ENCODE measurements around the gene THEMIS. TPM values are rescaled to one million over a fixed set of nuclear protein-coding genes. Genes with fewer than 3 reads are reported as not detected.

THEMIS gene
- total RNA-seq, 1 experiment from 2014 or later: 0.05 TPM

- Histone ChIP-seq H3K36me3 (ENCODE audit: control insufficient read depth, insufficient read depth, low read length) (no peaks in the 10 kb centered on the region), H3K4me1 (ENCODE audit: control insufficient read depth, insufficient read depth, low read length) (no peaks in the 10 kb centered on the region), H3K27ac (ENCODE audit: low read length) (no peak overlapping the region), H3K27me3 (ENCODE audit: control insufficient read depth, insufficient read depth, low read length) (no peaks in the 10 kb centered on the region), H3K9me3 (ENCODE audit: control insufficient read depth, insufficient read depth, low read depth, low read length) (no peaks in the 10 kb centered on the region), H3K4me3 (ENCODE audit: low read depth in 2 of 2, low read length in 2 of 2) (no peak overlapping the region)
- POLR2A ChIA-PET: no interaction called here
- ATAC-seq (no peak), DNase-seq (ENCODE audit: low read depth, low spot score) (no peak)
- no peak for TF ChIP-seq REST (IDR thresholded peaks at IDR 0.05; ENCODE audit: insufficient read depth in 1 of 2, low read depth in 2 of 2, low read length in 1 of 2)
- TF ChIP-seq SIN3A (IDR thresholded peaks at IDR 0.05; ENCODE audit: borderline replicate concordance, insufficient read depth, low read depth, low read length): no peak
- TF ChIP-seq CTCF (IDR thresholded peaks at IDR 0.05): no peak
- no peak for TF ChIP-seq POLR2AphosphoS5 (IDR thresholded peaks at IDR 0.05; ENCODE audit: low read depth, low read length)
- no peak for TF ChIP-seq TCF7L2 (IDR thresholded peaks at IDR 0.05; ENCODE audit: low read depth, low read length)
- intact Hi-C loops (cut with micrococcal nuclease; ENCODE audit: unreplicated experiment) (no loop called here), in situ Hi-C loops (cut with HindIII; ENCODE audit: low pct_unique_long_range_greater_than_20kb, low sequenced_read_pairs) (no loop called here)
- BruUV-seq (replicated peaks): no TSS peak
- CTCF ChIA-PET: no interaction called here
These were observed 40.1 kb downstream of the THEMIS start for GRCh38 chr6:127860723-127861122.

GRCh38 chr6:127859956-127860355, 40.9 kb downstream of the THEMIS start:
- Histone ChIP-seq H3K4me1 (ENCODE audit: control insufficient read depth, insufficient read depth, low read length) (no peaks in the 10 kb centered on the region), H3K27ac (ENCODE audit: low read length) (no peak overlapping the region), H3K9me3 (ENCODE audit: control insufficient read depth, insufficient read depth, low read depth, low read length) (no peaks in the 10 kb centered on the region), H3K4me3 (ENCODE audit: low read depth in 2 of 2, low read length in 2 of 2) (no peak overlapping the region), H3K36me3 (ENCODE audit: control insufficient read depth, insufficient read depth, low read length) (no peaks in the 10 kb centered on the region), H3K27me3 (ENCODE audit: control insufficient read depth, insufficient read depth, low read length) (no peaks in the 10 kb centered on the region)
- no peak for ATAC-seq
- no peak for DNase-seq (ENCODE audit: low read depth, low spot score)
- intact Hi-C loops (cut with micrococcal nuclease; ENCODE audit: unreplicated experiment): loop anchor here (5.0 to 10.0 kb wide), 2 partner anchors 655 to 867 kb away; no protein-coding TSS in a partner anchor
- ChIA-PET CTCF (no interaction called here), POLR2A (no interaction called here)
- BruUV-seq (replicated peaks): no TSS peak
- TF ChIP-seq REST (IDR thresholded peaks at IDR 0.05; ENCODE audit: insufficient read depth in 1 of 2, low read depth in 2 of 2, low read length in 1 of 2): no peak
- in situ Hi-C loops (cut with HindIII; ENCODE audit: low pct_unique_long_range_greater_than_20kb, low sequenced_read_pairs): no loop called here

Data from Panc1 (cell line).